Endothelial cell (in vitro differentiated cells): ENCODE measurements around the gene SENP8. TPM values are rescaled to one million over a fixed set of nuclear protein-coding genes. Genes with fewer than 3 reads are reported as not detected.

ENCODE experiments used
- DNase-seq: peaks from one replicate; pipeline ENCODE4 v3.0.0; 2021; ENCODE audit warnings: low spot score
- H3K27ac Mint-ChIP-seq: one replicate; pipeline ENCODE4 v1.8.0; 2021; ENCODE audit warnings: mixed read lengths, inconsistent platforms; ENCODE audit not compliant: unreplicated experiment
- H3K27me3 Mint-ChIP-seq: one replicate; pipeline ENCODE4 v1.8.0; 2021; ENCODE audit warnings: mild to moderate bottlenecking, moderate library complexity, mixed read lengths, inconsistent platforms; ENCODE audit not compliant: unreplicated experiment
- H3K36me3 Mint-ChIP-seq: one replicate; pipeline ENCODE4 v1.8.0; 2021; ENCODE audit warnings: mild to moderate bottlenecking, low read depth, mixed read lengths, inconsistent platforms; ENCODE audit not compliant: unreplicated experiment
- H3K4me1 Mint-ChIP-seq: one replicate; pipeline ENCODE4 v1.8.0; 2021; ENCODE audit warnings: mild to moderate bottlenecking, mixed read lengths, inconsistent platforms; ENCODE audit not compliant: unreplicated experiment
- H3K4me3 Mint-ChIP-seq: one replicate; pipeline ENCODE4 v1.8.0; 2021; ENCODE audit warnings: mild to moderate bottlenecking, mixed read lengths, inconsistent platforms; ENCODE audit not compliant: unreplicated experiment
- H3K9me3 Mint-ChIP-seq: one replicate; pipeline ENCODE4 v1.8.0; 2021; ENCODE audit warnings: mixed read lengths, inconsistent platforms; ENCODE audit not compliant: unreplicated experiment
- total RNA-seq: library from RNA; stranded (reverse); fragmentation: NEBNext Ultra II Directional; extraction: Animal tissue kit (Norgen Biotek cat#: 25700); gene quantifications from one replicate; pipeline ENCODE4 v1.2.1, GENCODE V29; 2021; ENCODE audit not compliant: unreplicated experiment
- TF ChIP-seq, protein P1 (sequence below): fragments of 200-600 bp; sonication (generic); IDR thresholded peaks from one replicate; pipeline ENCODE4 v1.5.0; 2021; ENCODE audit warnings: antibody characterized with exemption; ENCODE audit not compliant: unreplicated experiment

SENP8 gene
- total RNA-seq, 1 donor from 2014 or later: 4.1 TPM

- TF ChIP-seq, protein P1, sequence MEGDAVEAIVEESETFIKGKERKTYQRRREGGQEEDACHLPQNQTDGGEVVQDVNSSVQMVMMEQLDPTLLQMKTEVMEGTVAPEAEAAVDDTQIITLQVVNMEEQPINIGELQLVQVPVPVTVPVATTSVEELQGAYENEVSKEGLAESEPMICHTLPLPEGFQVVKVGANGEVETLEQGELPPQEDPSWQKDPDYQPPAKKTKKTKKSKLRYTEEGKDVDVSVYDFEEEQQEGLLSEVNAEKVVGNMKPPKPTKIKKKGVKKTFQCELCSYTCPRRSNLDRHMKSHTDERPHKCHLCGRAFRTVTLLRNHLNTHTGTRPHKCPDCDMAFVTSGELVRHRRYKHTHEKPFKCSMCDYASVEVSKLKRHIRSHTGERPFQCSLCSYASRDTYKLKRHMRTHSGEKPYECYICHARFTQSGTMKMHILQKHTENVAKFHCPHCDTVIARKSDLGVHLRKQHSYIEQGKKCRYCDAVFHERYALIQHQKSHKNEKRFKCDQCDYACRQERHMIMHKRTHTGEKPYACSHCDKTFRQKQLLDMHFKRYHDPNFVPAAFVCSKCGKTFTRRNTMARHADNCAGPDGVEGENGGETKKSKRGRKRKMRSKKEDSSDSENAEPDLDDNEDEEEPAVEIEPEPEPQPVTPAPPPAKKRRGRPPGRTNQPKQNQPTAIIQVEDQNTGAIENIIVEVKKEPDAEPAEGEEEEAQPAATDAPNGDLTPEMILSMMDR: no peak
- H3K27me3 Mint-ChIP-seq: no peaks in the 10 kb centered on the region
- H3K4me3 Mint-ChIP-seq: no peak overlapping the region
- no peak for DNase-seq
- H3K36me3 Mint-ChIP-seq: no peaks in the 10 kb centered on the region
- no peak overlapping the region for H3K27ac Mint-ChIP-seq
- no peaks in the 10 kb centered on the region for H3K9me3 Mint-ChIP-seq
- H3K4me1 Mint-ChIP-seq: peaks cover 9% of the 10 kb centered on the region
Observed at GRCh38 chr15:72182673-72183072, 64.5 kb downstream of the SENP8 start.

- no peak overlapping the region for H3K27ac Mint-ChIP-seq
- H3K4me3 Mint-ChIP-seq: no peak overlapping the region
- no peak for DNase-seq
- H3K27me3 Mint-ChIP-seq: no peaks in the 10 kb centered on the region
- H3K4me1 Mint-ChIP-seq: peaks cover 9% of the 10 kb centered on the region
- TF ChIP-seq, protein P1: no peak
- H3K36me3 Mint-ChIP-seq: no peaks in the 10 kb centered on the region
- no peaks in the 10 kb centered on the region for H3K9me3 Mint-ChIP-seq
Observed at GRCh38 chr15:72183781-72184164, 65.6 kb downstream of the SENP8 start.

GRCh38 chr15:72184165-72184811 is 66.1 kb downstream of the SENP8 start:
- Mint-ChIP-seq H3K27ac (no peak overlapping the region), H3K36me3 (no peaks in the 10 kb centered on the region), H3K4me3 (no peak overlapping the region), H3K9me3 (no peaks in the 10 kb centered on the region), H3K4me1 (peaks cover 9% of the 10 kb centered on the region), H3K27me3 (no peaks in the 10 kb centered on the region)
- DNase-seq: peak; percentile 45
- TF ChIP-seq, protein P1: no peak

- Mint-ChIP-seq H3K36me3 (no peaks in the 10 kb centered on the region), H3K4me1 (no peaks in the 10 kb centered on the region), H3K9me3 (no peaks in the 10 kb centered on the region), H3K4me3 (no peak overlapping the region), H3K27ac (no peak overlapping the region), H3K27me3 (peaks cover 3% of the 10 kb centered on the region)
- TF ChIP-seq, protein P1: no peak
- DNase-seq: no peak
Observed at GRCh38 chr15:72189250-72189902, 71.2 kb downstream of the SENP8 start.

- no peak overlapping the region for H3K4me3 Mint-ChIP-seq
- peaks cover 7% of the 10 kb centered on the region for H3K27me3 Mint-ChIP-seq
- no peaks in the 10 kb centered on the region for H3K36me3 Mint-ChIP-seq
- TF ChIP-seq, protein P1: no peak
- DNase-seq: no peak
- H3K4me1 Mint-ChIP-seq: no peaks in the 10 kb centered on the region
- H3K9me3 Mint-ChIP-seq: no peaks in the 10 kb centered on the region
- no peak overlapping the region for H3K27ac Mint-ChIP-seq
Observed at GRCh38 chr15:72192416-72192815, 74.2 kb downstream of the SENP8 start.
